Loucy (cell line): ENCODE data around the gene CPSF2.

Experiments used
- EZH2phosphoT487 ChIP-seq: fragments of 200-600 bp; IDR thresholded peaks from 2 replicates; pipeline ENCODE4 v1.6.1; 2018; ENCODE audit warnings: antibody characterized with exemption, mild to moderate bottlenecking, moderate library complexity, borderline replicate concordance
- TF ChIP-seq, protein P1 (sequence below): fragments of 200-600 bp; sonication (generic); conservative IDR thresholded peaks from 2 replicates; pipeline ENCODE4 v1.5.1; 2014; ENCODE audit warnings: mild to moderate bottlenecking, antibody characterized with exemption, low read length

GRCh38 chr14:92198804-92199203, 77.0 kb downstream of the CPSF2 start:
- TF ChIP-seq, protein P1, sequence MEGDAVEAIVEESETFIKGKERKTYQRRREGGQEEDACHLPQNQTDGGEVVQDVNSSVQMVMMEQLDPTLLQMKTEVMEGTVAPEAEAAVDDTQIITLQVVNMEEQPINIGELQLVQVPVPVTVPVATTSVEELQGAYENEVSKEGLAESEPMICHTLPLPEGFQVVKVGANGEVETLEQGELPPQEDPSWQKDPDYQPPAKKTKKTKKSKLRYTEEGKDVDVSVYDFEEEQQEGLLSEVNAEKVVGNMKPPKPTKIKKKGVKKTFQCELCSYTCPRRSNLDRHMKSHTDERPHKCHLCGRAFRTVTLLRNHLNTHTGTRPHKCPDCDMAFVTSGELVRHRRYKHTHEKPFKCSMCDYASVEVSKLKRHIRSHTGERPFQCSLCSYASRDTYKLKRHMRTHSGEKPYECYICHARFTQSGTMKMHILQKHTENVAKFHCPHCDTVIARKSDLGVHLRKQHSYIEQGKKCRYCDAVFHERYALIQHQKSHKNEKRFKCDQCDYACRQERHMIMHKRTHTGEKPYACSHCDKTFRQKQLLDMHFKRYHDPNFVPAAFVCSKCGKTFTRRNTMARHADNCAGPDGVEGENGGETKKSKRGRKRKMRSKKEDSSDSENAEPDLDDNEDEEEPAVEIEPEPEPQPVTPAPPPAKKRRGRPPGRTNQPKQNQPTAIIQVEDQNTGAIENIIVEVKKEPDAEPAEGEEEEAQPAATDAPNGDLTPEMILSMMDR, result no peak
- no peak for TF ChIP-seq EZH2phosphoT487
